Measurements from ENCODE around the gene PDGFC.

DNA sequence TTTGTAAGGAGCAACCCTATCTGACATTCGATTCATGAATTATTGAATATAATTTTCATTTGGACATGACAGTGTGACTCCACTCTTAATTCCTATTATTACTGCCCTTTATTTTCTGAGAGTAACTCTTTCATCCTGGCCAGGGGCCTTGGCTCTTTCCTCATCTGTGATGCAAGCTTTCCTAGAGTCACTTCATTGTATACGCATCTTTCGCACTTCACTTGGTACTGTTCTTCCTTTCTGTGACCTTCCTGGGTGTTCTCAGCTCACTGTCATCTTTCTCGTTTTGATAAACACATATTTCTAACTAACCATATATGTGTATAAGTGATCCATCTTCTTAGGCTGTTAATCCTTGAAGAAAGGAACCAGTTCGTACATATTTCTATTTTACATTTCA is 160.3 kb downstream of the PDGFC start:
- TF ChIP-seq GATA2 (IDR thresholded peaks at IDR 0.05; ENCODE audit: low read depth, low read length), result no peak
- no peak for TF ChIP-seq GATA3 (IDR thresholded peaks at IDR 0.05; ENCODE audit: low read depth, low read length)
